HEK293T (cell line): Measurements from ENCODE around the gene LRIT1.

Experiments
- ARNT ChIP-seq: fragments of 450-650 bp; IDR thresholded peaks from 2 replicates; pipeline ENCODE4 v1.6.1; 2017; ENCODE audit warnings: mild to moderate bottlenecking
- BHLHE40 ChIP-seq: fragments of 450-650 bp; IDR thresholded peaks from 2 replicates; pipeline ENCODE4 v1.6.1; 2016; ENCODE audit warnings: mild to moderate bottlenecking, moderate library complexity, borderline replicate concordance
- ELF4 ChIP-seq: fragments of 450-650 bp; IDR thresholded peaks from 2 replicates; pipeline ENCODE4 v1.6.1; 2017; ENCODE audit warnings: antibody characterized with exemption
- FOXA1 ChIP-seq: fragments of 450-650 bp; IDR thresholded peaks from 2 replicates; pipeline ENCODE4 v1.6.1; 2016; ENCODE audit warnings: mild to moderate bottlenecking
- FOXK2 ChIP-seq: fragments of 450-650 bp; IDR thresholded peaks from 2 replicates; pipeline ENCODE4 v1.6.1; 2016; ENCODE audit warnings: mild to moderate bottlenecking
- FOXM1 ChIP-seq: fragments of 450-650 bp; IDR thresholded peaks from 2 replicates; pipeline ENCODE4 v1.6.1; 2017; ENCODE audit warnings: mild to moderate bottlenecking, borderline replicate concordance
- L3MBTL2 ChIP-seq: fragments of 450-650 bp; conservative IDR thresholded peaks from 2 replicates; pipeline ENCODE4 v1.6.1; 2016; ENCODE audit warnings: mild to moderate bottlenecking
- NFRKB ChIP-seq: fragments of 450-650 bp; IDR thresholded peaks from 2 replicates; pipeline ENCODE4 v1.6.1; 2016; ENCODE audit warnings: mild to moderate bottlenecking, moderate library complexity
- PKNOX1 ChIP-seq: fragments of 450-650 bp; IDR thresholded peaks from 2 replicates; pipeline ENCODE4 v1.6.1; 2016
- SP1 ChIP-seq: fragments of 450-650 bp; IDR thresholded peaks from 2 replicates; pipeline ENCODE4 v1.6.1; 2017
- SUZ12 ChIP-seq: fragments of 450-650 bp; IDR thresholded peaks from 2 replicates; pipeline ENCODE4 v1.6.1; 2016; ENCODE audit warnings: mild to moderate bottlenecking
- TARDBP ChIP-seq: fragments of 450-650 bp; IDR thresholded peaks from 2 replicates; pipeline ENCODE4 v1.6.1; 2016
- ZNF384 ChIP-seq: fragments of 450-650 bp; IDR thresholded peaks from 2 replicates; pipeline ENCODE4 v1.6.1; 2016

GRCh38 chr10:84212014-84212413 lies 29.3 kb downstream of the LRIT1 start:
- no peak for TF ChIP-seq BHLHE40
- no peak for TF ChIP-seq SP1
- no peak for TF ChIP-seq ZNF384
- no peak for TF ChIP-seq ELF4
- TF ChIP-seq FOXM1 = no peak
- no peak for TF ChIP-seq FOXA1
- no peak for TF ChIP-seq FOXK2
- TF ChIP-seq PKNOX1 = no peak
- TF ChIP-seq ARNT = no peak
- TF ChIP-seq TARDBP = no peak
- no peak for TF ChIP-seq SUZ12
- TF ChIP-seq L3MBTL2 = no peak
- no peak for TF ChIP-seq NFRKB
